ENCODE data around the gene PFDN5.

Gene PFDN5

DNA sequence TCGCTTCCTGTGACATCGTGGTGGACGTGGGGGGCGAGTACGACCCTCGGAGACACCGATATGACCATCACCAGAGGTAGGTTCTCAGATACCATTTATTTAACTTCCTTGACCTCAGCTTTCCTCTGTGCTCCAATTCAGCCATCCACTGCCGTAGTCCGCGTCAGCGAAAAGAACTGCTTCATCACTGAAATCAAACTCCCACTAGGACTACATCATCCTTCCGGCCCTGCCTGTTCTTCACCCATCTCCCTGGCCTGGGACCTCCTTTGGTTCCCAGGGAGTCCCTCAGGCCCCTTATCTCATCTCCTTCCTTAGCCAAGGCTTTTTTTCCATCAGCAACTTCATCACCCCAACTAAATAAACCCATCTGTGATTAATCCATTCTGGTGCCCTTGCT is 4.8 kb downstream of the PFDN5 start:
- peak overlapping the region; percentile 91 for H3K4me2 ChIP-seq (ENCODE audit: low read depth, low read length)
- DNase-seq: no peak
- peaks cover 18% of the 10 kb centered on the region for H3F3A ChIP-seq (ENCODE audit: insufficient read depth, low read length)
- TF ChIP-seq EZH2 (optimal IDR thresholded peaks at IDR 0.05; ENCODE audit: low read depth, low read length) (no peak), EZH2phosphoT487 (IDR thresholded peaks at IDR 0.05; ENCODE audit: low read length) (no peak)
- TF ChIP-seq, protein P1, sequence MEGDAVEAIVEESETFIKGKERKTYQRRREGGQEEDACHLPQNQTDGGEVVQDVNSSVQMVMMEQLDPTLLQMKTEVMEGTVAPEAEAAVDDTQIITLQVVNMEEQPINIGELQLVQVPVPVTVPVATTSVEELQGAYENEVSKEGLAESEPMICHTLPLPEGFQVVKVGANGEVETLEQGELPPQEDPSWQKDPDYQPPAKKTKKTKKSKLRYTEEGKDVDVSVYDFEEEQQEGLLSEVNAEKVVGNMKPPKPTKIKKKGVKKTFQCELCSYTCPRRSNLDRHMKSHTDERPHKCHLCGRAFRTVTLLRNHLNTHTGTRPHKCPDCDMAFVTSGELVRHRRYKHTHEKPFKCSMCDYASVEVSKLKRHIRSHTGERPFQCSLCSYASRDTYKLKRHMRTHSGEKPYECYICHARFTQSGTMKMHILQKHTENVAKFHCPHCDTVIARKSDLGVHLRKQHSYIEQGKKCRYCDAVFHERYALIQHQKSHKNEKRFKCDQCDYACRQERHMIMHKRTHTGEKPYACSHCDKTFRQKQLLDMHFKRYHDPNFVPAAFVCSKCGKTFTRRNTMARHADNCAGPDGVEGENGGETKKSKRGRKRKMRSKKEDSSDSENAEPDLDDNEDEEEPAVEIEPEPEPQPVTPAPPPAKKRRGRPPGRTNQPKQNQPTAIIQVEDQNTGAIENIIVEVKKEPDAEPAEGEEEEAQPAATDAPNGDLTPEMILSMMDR (IDR thresholded peaks at IDR 0.05; ENCODE audit: low read length): no peak
- H3K9me2 ChIP-seq (replicated peaks; ENCODE audit: insufficient read depth, low read length): no peaks in the 10 kb centered on the region
- peak overlapping the region; percentile 62 for H3K9ac ChIP-seq (ENCODE audit: low read length)
- no peaks in the 10 kb centered on the region for H4K20me1 ChIP-seq (ENCODE audit: insufficient read depth, low read length)
- peaks cover 10% of the 10 kb centered on the region for H3K4me1 ChIP-seq (ENCODE audit: low read length)
- H2AFZ ChIP-seq (ENCODE audit: low read length): peak overlapping the region; percentile 68
- peak overlapping the region; percentile 62; the same call in 1 of the 2 replicates for H3K27ac ChIP-seq (ENCODE audit: low read length)
- H3K27me3 ChIP-seq (replicated peaks; ENCODE audit: insufficient read depth, low read length): no peaks in the 10 kb centered on the region
- H3K9me3 ChIP-seq (replicated peaks; ENCODE audit: insufficient read depth, low read length): no peaks in the 10 kb centered on the region
- H3K79me2 ChIP-seq (ENCODE audit: low read length): peaks cover 77% of the 10 kb centered on the region
- no peaks in the 10 kb centered on the region; the same call in 1 of the 2 replicates for H3K36me3 ChIP-seq (replicated peaks; ENCODE audit: insufficient read depth, low read length)
- H3K4me3 ChIP-seq (ENCODE audit: low read length): peak overlapping the region; percentile 77

DNA sequence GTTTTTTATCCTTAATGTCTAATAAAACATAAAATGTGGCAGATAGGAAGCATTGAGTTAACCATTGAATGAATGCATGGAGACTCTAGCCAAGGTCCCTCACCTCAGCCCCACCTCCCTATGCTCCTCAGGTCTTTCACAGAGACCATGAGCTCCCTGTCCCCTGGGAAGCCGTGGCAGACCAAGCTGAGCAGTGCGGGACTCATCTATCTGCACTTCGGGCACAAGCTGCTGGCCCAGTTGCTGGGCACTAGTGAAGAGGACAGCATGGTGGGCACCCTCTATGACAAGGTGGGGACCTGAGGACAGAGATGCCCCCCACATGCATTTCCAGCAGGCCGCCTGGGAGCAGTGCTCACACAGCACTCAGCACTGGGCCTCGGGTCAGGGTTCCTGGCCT is 7.6 kb downstream of the PFDN5 start:
- peaks cover 58% of the 10 kb centered on the region for H3K79me2 ChIP-seq (ENCODE audit: low read length)
- H3K4me1 ChIP-seq (ENCODE audit: low read length): peaks cover 8% of the 10 kb centered on the region
- H3K36me3 ChIP-seq (replicated peaks; ENCODE audit: insufficient read depth, low read length): peaks cover 9% of the 10 kb centered on the region
- no peaks in the 10 kb centered on the region for H3K9me3 ChIP-seq (replicated peaks; ENCODE audit: insufficient read depth, low read length)
- TF ChIP-seq EZH2 (optimal IDR thresholded peaks at IDR 0.05; ENCODE audit: low read depth, low read length): no peak
- no peak for TF ChIP-seq EZH2phosphoT487 (IDR thresholded peaks at IDR 0.05; ENCODE audit: low read length)
- TF ChIP-seq, protein P1 (IDR thresholded peaks at IDR 0.05; ENCODE audit: low read length): no peak
- H3K9ac ChIP-seq (ENCODE audit: low read length): no peak overlapping the region
- H3K27ac ChIP-seq (ENCODE audit: low read length): no peak overlapping the region
- no peak overlapping the region for H2AFZ ChIP-seq (ENCODE audit: low read length)
- H3K27me3 ChIP-seq (replicated peaks; ENCODE audit: insufficient read depth, low read length): no peaks in the 10 kb centered on the region
- H3K4me2 ChIP-seq (ENCODE audit: low read depth, low read length): no peak overlapping the region; the same call in 1 of the 2 replicates
- no peaks in the 10 kb centered on the region for H3K9me2 ChIP-seq (replicated peaks; ENCODE audit: insufficient read depth, low read length)
- peaks cover 17% of the 10 kb centered on the region for H3F3A ChIP-seq (ENCODE audit: insufficient read depth, low read length)
- no peaks in the 10 kb centered on the region for H4K20me1 ChIP-seq (ENCODE audit: insufficient read depth, low read length)
- DNase-seq: no peak
- no peak overlapping the region for H3K4me3 ChIP-seq (ENCODE audit: low read length)

DNA sequence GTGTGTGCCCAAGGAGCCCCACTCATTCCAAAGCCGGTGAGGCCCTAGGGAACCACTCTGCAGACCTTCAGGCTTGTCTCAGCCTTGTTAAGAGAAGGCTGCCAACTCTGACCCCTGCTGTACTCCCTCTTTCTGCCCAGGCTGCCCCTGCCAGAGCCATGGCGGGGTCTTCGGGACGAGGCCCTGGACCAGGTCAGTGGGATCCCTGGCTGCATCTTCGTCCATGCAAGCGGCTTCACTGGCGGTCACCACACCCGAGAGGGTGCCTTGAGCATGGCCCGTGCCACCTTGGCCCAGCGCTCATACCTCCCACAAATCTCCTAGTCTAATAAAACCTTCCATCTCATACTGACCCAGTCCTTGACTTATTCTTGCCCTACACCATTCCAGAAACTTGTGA is 11.5 kb downstream of the PFDN5 start:
- H3K27ac ChIP-seq (ENCODE audit: low read length): no peak overlapping the region
- no peaks in the 10 kb centered on the region for H4K20me1 ChIP-seq (ENCODE audit: insufficient read depth, low read length)
- H3K4me2 ChIP-seq (ENCODE audit: low read depth, low read length): no peak overlapping the region
- H3F3A ChIP-seq (ENCODE audit: insufficient read depth, low read length): peaks cover 15% of the 10 kb centered on the region
- no peaks in the 10 kb centered on the region for H3K27me3 ChIP-seq (replicated peaks; ENCODE audit: insufficient read depth, low read length)
- H3K4me3 ChIP-seq (ENCODE audit: low read length): no peak overlapping the region
- H3K9me2 ChIP-seq (replicated peaks; ENCODE audit: insufficient read depth, low read length): no peaks in the 10 kb centered on the region
- no peak for DNase-seq
- H3K4me1 ChIP-seq (ENCODE audit: low read length): peaks cover 19% of the 10 kb centered on the region
- H3K9ac ChIP-seq (ENCODE audit: low read length): no peak overlapping the region
- H2AFZ ChIP-seq (ENCODE audit: low read length): no peak overlapping the region
- TF ChIP-seq, protein P1 (IDR thresholded peaks at IDR 0.05; ENCODE audit: low read length): no peak
- TF ChIP-seq EZH2 (optimal IDR thresholded peaks at IDR 0.05; ENCODE audit: low read depth, low read length): no peak
- no peak for TF ChIP-seq EZH2phosphoT487 (IDR thresholded peaks at IDR 0.05; ENCODE audit: low read length)
- peaks cover 27% of the 10 kb centered on the region for H3K79me2 ChIP-seq (ENCODE audit: low read length)
- no peaks in the 10 kb centered on the region for H3K9me3 ChIP-seq (replicated peaks; ENCODE audit: insufficient read depth, low read length)
- peaks cover 9% of the 10 kb centered on the region; the same call in 1 of the 2 replicates for H3K36me3 ChIP-seq (replicated peaks; ENCODE audit: insufficient read depth, low read length)
